Parathyroid adenoma (tissue), 2 donors: ENCODE measurements around the gene EED.

ENCODE experiments used
- H2AFZ ChIP-seq: fragments of 300-600 bp; sonication (generic); one replicate; pipeline ENCODE4 v1.7.0; 2017; ENCODE audit warnings: antibody characterized with exemption, mild to moderate bottlenecking
- H3K27ac ChIP-seq: fragments of 300-600 bp; sonication (generic); one replicate; pipeline ENCODE4 v1.7.0; 2017
- H3K27me3 ChIP-seq: fragments of 300-600 bp; sonication (generic); one replicate; pipeline ENCODE4 v1.7.0; 2017; ENCODE audit warnings: low read length; ENCODE audit not compliant: control insufficient read depth, insufficient read depth
- H3K36me3 ChIP-seq: fragments of 300-600 bp; sonication (generic); one replicate; pipeline ENCODE4 v1.7.0; 2017; ENCODE audit warnings: low read length; ENCODE audit not compliant: control insufficient read depth, insufficient read depth
- H3K4me1 ChIP-seq: fragments of 300-600 bp; sonication (generic); one replicate; pipeline ENCODE4 v1.7.0; 2017; ENCODE audit warnings: control low read depth
- H3K4me2 ChIP-seq: fragments of 300-600 bp; sonication (generic); one replicate; pipeline ENCODE4 v1.7.0; 2017; ENCODE audit warnings: low read length
- H3K4me3 ChIP-seq: fragments of 300-600 bp; sonication (generic); one replicate; pipeline ENCODE4 v1.7.0; 2017; ENCODE audit warnings: low read depth, low read length
- H3K79me2 ChIP-seq: fragments of 300-600 bp; sonication (generic); one replicate; pipeline ENCODE4 v1.7.0; 2017; ENCODE audit warnings: control low read depth
- H3K9ac ChIP-seq: fragments of 300-600 bp; sonication (generic); one replicate; pipeline ENCODE4 v1.7.0; 2017; ENCODE audit warnings: mild to moderate bottlenecking
- H3K9me3 ChIP-seq: fragments of 300-600 bp; sonication (generic); one replicate; pipeline ENCODE4 v1.7.0; 2017; ENCODE audit warnings: low read length; ENCODE audit not compliant: control insufficient read depth
- CTCF ChIP-seq: fragments of 300-600 bp; sonication (generic); IDR thresholded peaks from one replicate; pipeline ENCODE4 v1.7.0; 2017; ENCODE audit warnings: antibody characterized with exemption, mild to moderate bottlenecking
- donor health status: primary hyperparathyroidism.

EED gene

GRCh38 chr11:86259730-86260129 is 15.2 kb downstream of the EED start:
- no peak overlapping the region for H3K4me3 ChIP-seq
- H3K9ac ChIP-seq: no peak overlapping the region
- no peaks in the 10 kb centered on the region for H3K36me3 ChIP-seq
- no peak overlapping the region for H3K4me2 ChIP-seq
- H3K4me1 ChIP-seq: no peaks in the 10 kb centered on the region
- H2AFZ ChIP-seq: no peak overlapping the region
- no peaks in the 10 kb centered on the region for H3K9me3 ChIP-seq
- TF ChIP-seq CTCF: no peak
- H3K79me2 ChIP-seq: no peaks in the 10 kb centered on the region
- no peaks in the 10 kb centered on the region for H3K27me3 ChIP-seq
- H3K27ac ChIP-seq: no peak overlapping the region

- no peak for TF ChIP-seq CTCF
Observed at GRCh38 chr11:86261328-86261727, 16.8 kb downstream of the EED start.

GRCh38 chr11:86262387-86262786 is 17.8 kb downstream of the EED start:
- Histone ChIP-seq H3K36me3 (no peaks in the 10 kb centered on the region), H3K79me2 (no peaks in the 10 kb centered on the region), H3K9me3 (no peaks in the 10 kb centered on the region), H3K9ac (no peak overlapping the region), H3K27me3 (no peaks in the 10 kb centered on the region), H3K4me1 (no peaks in the 10 kb centered on the region), H2AFZ (no peak overlapping the region), H3K4me3 (no peak overlapping the region), H3K4me2 (no peak overlapping the region), H3K27ac (no peak overlapping the region)
- no peak for TF ChIP-seq CTCF

More at GRCh38 chr11:86261328-86261727, 16.8 kb downstream of the EED start:
- Histone ChIP-seq H3K4me1 (no peaks in the 10 kb centered on the region), H2AFZ (no peak overlapping the region), H3K36me3 (no peaks in the 10 kb centered on the region), H3K9me3 (no peaks in the 10 kb centered on the region), H3K4me2 (no peak overlapping the region), H3K79me2 (no peaks in the 10 kb centered on the region), H3K27ac (no peak overlapping the region), H3K27me3 (no peaks in the 10 kb centered on the region), H3K4me3 (no peak overlapping the region), H3K9ac (no peak overlapping the region)

- Histone ChIP-seq H3K4me2 (no peak overlapping the region), H3K36me3 (no peaks in the 10 kb centered on the region), H3K4me1 (no peaks in the 10 kb centered on the region), H2AFZ (no peak overlapping the region), H3K9me3 (no peaks in the 10 kb centered on the region), H3K79me2 (no peaks in the 10 kb centered on the region), H3K27me3 (no peaks in the 10 kb centered on the region), H3K27ac (no peak overlapping the region), H3K9ac (no peak overlapping the region), H3K4me3 (no peak overlapping the region)
- no peak for TF ChIP-seq CTCF
Observed at GRCh38 chr11:86264649-86265048, 20.1 kb downstream of the EED start.

- H3K79me2 ChIP-seq: no peaks in the 10 kb centered on the region
- H2AFZ ChIP-seq: no peak overlapping the region
- no peaks in the 10 kb centered on the region for H3K9me3 ChIP-seq
- no peak overlapping the region for H3K4me3 ChIP-seq
- no peaks in the 10 kb centered on the region for H3K4me1 ChIP-seq
- no peaks in the 10 kb centered on the region for H3K36me3 ChIP-seq
- H3K4me2 ChIP-seq: no peak overlapping the region
- no peak overlapping the region for H3K27ac ChIP-seq
- no peak for TF ChIP-seq CTCF
- H3K9ac ChIP-seq: no peak overlapping the region
- H3K27me3 ChIP-seq: no peaks in the 10 kb centered on the region
Observed at GRCh38 chr11:86265194-86265593, 20.6 kb downstream of the EED start.
